ENCODE results near the gene THSD4.

- TF ChIP-seq CTCF (IDR thresholded peaks at IDR 0.05; ENCODE audit: control extremely low read depth in 1 of 3, insufficient read depth in 1 of 3, low read depth in 1 of 3, low read length in 3 of 3) (no peak), BCL11A (IDR thresholded peaks at IDR 0.05; ENCODE audit: low read depth in 2 of 2, low read length in 2 of 2) (no peak), EZH2 (IDR thresholded peaks at IDR 0.05; ENCODE audit: low read depth, low read length, severe bottlenecking) (no peak)
These were observed 447.0 kb downstream of the THSD4 start for GRCh38 chr15:71562251-71562650.

Measured in H1 (cell line).